Measurements from ENCODE around the gene RPL27A. TPM values are rescaled to one million over a fixed set of nuclear protein-coding genes. Genes with fewer than 3 reads are reported as not detected.

Gene RPL27A
- polyA plus RNA-seq, 1 of the 3 experiments (the other 2 are of a cell fraction), result 1,162 TPM

DNA sequence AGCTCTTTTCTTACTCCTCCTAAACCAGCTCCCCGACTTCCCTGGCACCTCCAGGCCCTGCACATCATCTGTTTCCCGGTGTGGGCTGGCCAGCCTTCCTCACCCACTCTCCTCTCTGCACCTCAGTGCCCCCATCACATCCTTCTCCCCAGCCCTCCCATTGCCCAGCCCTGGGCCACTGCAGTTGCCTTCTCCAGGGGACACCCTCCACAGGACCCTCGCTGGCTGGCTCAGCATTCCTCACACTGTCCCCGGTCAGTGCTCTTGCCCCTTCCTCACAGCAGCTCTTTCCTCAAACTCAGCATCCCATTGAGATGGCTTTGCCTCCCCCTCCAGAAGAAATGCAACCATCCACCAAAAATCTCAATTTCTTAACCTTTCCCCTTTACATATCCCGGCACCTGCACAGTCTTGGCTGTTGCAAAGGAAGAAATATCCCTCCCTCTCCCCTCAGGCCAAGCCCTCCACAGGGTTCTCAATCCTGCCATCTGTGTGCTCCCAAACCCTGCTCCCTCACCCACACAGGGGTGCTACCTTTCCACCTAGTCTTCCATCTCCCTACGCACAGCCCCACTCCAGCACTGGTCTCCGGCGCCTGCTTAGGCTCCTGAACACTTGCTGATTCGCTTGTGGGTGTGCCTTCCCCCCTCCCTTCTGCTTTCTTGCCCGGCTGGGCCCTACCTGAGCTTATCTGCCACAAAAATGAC, 19.5 kb downstream of the RPL27A start (continued):
- TF ChIP-seq, protein P1, sequence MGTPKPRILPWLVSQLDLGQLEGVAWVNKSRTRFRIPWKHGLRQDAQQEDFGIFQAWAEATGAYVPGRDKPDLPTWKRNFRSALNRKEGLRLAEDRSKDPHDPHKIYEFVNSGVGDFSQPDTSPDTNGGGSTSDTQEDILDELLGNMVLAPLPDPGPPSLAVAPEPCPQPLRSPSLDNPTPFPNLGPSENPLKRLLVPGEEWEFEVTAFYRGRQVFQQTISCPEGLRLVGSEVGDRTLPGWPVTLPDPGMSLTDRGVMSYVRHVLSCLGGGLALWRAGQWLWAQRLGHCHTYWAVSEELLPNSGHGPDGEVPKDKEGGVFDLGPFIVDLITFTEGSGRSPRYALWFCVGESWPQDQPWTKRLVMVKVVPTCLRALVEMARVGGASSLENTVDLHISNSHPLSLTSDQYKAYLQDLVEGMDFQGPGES (IDR thresholded peaks at IDR 0.05; ENCODE audit: low read depth, low read length), result no peak
- TF ChIP-seq POLR2AphosphoS5 (IDR thresholded peaks at IDR 0.05; ENCODE audit: low read depth, low read length), result no peak
- TF ChIP-seq, protein P2, sequence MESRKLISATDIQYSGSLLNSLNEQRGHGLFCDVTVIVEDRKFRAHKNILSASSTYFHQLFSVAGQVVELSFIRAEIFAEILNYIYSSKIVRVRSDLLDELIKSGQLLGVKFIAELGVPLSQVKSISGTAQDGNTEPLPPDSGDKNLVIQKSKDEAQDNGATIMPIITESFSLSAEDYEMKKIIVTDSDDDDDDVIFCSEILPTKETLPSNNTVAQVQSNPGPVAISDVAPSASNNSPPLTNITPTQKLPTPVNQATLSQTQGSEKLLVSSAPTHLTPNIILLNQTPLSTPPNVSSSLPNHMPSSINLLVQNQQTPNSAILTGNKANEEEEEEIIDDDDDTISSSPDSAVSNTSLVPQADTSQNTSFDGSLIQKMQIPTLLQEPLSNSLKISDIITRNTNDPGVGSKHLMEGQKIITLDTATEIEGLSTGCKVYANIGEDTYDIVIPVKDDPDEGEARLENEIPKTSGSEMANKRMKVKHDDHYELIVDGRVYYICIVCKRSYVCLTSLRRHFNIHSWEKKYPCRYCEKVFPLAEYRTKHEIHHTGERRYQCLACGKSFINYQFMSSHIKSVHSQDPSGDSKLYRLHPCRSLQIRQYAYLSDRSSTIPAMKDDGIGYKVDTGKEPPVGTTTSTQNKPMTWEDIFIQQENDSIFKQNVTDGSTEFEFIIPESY (IDR thresholded peaks at IDR 0.05; ENCODE audit: borderline replicate concordance, low read depth), result no peak

DNA sequence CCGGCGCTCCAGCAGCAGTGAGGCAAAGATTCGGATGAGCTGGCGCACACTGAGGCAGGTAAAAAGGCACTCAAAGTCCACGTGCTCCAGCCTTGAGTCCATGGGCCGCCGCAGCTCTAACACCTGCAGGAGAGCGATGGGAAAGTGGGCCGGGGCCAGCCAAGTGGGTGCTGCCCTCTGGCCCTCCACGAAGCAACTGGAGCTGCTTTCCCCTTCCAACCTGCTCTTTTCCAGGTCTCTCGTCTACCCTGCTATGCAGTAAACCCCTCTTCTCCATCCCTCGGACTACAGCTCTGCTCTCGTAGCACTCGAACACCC, 20.0 kb downstream of the RPL27A start:
- Histone ChIP-seq H3K4me3 (ENCODE audit: low read depth in 2 of 2, low read length in 1 of 2) (no peak overlapping the region), H3K36me3 (replicated peaks in 1 of 2; ENCODE audit: control insufficient read depth in 1 of 2, insufficient read depth in 2 of 2, low read length in 1 of 2) (peaks cover 30 to 46% of the 10 kb centered on the region in 2 experiments), H3F3A (replicated peaks; ENCODE audit: insufficient read depth) (no peaks in the 10 kb centered on the region), H3K9ac (no peak overlapping the region), H2AFZ (ENCODE audit: low read depth) (no peak overlapping the region), H3K27me3 (ENCODE audit: insufficient read depth) (no peaks in the 10 kb centered on the region), H3K9me3 (no peaks in the 10 kb centered on the region), H3K79me2 (ENCODE audit: insufficient read depth) (peaks cover 6% of the 10 kb centered on the region; the same call in 1 of the 2 replicates), H3K4me2 (no peak overlapping the region), H3K9me2 (no peaks in the 10 kb centered on the region), H3K4me1 (ENCODE audit: control insufficient read depth in 1 of 2, insufficient read depth in 2 of 2, low read depth in 1 of 2, low read length in 1 of 2) (peaks cover 3 to 15% of the 10 kb centered on the region in 2 experiments; a peak in 3 of 4 replicates), H4K20me1 (ENCODE audit: insufficient read depth) (no peaks in the 10 kb centered on the region), H3K27ac (ENCODE audit: low read depth in 2 of 2, low read length in 1 of 2) (no peak overlapping the region)
- CTCF ChIA-PET, result interaction anchor here (0.9 kb wide), 1 partner anchor 14 kb away, joined by 3 read pairs; no protein-coding TSS in a partner anchor
- POLR2A ChIA-PET, result no interaction called here
- 97% methylated on average over 13 of the region's 14 CpGs for WGBS (ENCODE audit: low lambda C conversion rate)
- no peak for DNase-seq
- TF ChIP-seq ELF1 (IDR thresholded peaks at IDR 0.05), result no peak
- TF ChIP-seq FOXJ3 (CRISPR knock-in tag; IDR thresholded peaks at IDR 0.05), result no peak
- no peak for TF ChIP-seq EZH2phosphoT487 (IDR thresholded peaks at IDR 0.05; ENCODE audit: borderline replicate concordance, low read depth)
- TF ChIP-seq CHD2 (IDR thresholded peaks at IDR 0.05; ENCODE audit: low read length, partially characterized antibody), result no peak
- TF ChIP-seq NFIC (IDR thresholded peaks at IDR 0.05; ENCODE audit: borderline replicate concordance), result no peak
- TF ChIP-seq, protein P1 (IDR thresholded peaks at IDR 0.05; ENCODE audit: low read depth, low read length), result no peak
- TF ChIP-seq, protein P3, sequence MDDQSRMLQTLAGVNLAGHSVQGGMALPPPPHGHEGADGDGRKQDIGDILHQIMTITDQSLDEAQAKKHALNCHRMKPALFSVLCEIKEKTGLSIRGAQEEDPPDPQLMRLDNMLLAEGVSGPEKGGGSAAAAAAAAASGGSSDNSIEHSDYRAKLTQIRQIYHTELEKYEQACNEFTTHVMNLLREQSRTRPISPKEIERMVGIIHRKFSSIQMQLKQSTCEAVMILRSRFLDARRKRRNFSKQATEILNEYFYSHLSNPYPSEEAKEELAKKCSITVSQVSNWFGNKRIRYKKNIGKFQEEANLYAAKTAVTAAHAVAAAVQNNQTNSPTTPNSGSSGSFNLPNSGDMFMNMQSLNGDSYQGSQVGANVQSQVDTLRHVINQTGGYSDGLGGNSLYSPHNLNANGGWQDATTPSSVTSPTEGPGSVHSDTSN (IDR thresholded peaks at IDR 0.05), result no peak
- TF ChIP-seq, protein P4, sequence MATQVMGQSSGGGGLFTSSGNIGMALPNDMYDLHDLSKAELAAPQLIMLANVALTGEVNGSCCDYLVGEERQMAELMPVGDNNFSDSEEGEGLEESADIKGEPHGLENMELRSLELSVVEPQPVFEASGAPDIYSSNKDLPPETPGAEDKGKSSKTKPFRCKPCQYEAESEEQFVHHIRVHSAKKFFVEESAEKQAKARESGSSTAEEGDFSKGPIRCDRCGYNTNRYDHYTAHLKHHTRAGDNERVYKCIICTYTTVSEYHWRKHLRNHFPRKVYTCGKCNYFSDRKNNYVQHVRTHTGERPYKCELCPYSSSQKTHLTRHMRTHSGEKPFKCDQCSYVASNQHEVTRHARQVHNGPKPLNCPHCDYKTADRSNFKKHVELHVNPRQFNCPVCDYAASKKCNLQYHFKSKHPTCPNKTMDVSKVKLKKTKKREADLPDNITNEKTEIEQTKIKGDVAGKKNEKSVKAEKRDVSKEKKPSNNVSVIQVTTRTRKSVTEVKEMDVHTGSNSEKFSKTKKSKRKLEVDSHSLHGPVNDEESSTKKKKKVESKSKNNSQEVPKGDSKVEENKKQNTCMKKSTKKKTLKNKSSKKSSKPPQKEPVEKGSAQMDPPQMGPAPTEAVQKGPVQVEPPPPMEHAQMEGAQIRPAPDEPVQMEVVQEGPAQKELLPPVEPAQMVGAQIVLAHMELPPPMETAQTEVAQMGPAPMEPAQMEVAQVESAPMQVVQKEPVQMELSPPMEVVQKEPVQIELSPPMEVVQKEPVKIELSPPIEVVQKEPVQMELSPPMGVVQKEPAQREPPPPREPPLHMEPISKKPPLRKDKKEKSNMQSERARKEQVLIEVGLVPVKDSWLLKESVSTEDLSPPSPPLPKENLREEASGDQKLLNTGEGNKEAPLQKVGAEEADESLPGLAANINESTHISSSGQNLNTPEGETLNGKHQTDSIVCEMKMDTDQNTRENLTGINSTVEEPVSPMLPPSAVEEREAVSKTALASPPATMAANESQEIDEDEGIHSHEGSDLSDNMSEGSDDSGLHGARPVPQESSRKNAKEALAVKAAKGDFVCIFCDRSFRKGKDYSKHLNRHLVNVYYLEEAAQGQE (IDR thresholded peaks at IDR 0.05; ENCODE audit: low read depth, low read length), result no peak
- TF ChIP-seq, protein P2 (IDR thresholded peaks at IDR 0.05; ENCODE audit: borderline replicate concordance, low read depth), result no peak
- TF ChIP-seq SMC3 (IDR thresholded peaks at IDR 0.05; ENCODE audit: low read depth, low read length), result no peak
- no peak for TF ChIP-seq MEF2A (IDR thresholded peaks at IDR 0.05; ENCODE audit: borderline replicate concordance, low read depth)
- no peak for TF ChIP-seq YY1 (IDR thresholded peaks at IDR 0.05; ENCODE audit: low read depth)
- TF ChIP-seq RFX5 (IDR thresholded peaks at IDR 0.05; ENCODE audit: low read length), result no peak
- TF ChIP-seq POLR2AphosphoS5 (IDR thresholded peaks at IDR 0.05; ENCODE audit: low read depth, low read length), result no peak
- no peak for TF ChIP-seq EP300 (IDR thresholded peaks at IDR 0.05; ENCODE audit: borderline replicate concordance in 1 of 2, low read depth in 1 of 2, low read length in 1 of 2)
- no peak for TF ChIP-seq NRF1 (IDR thresholded peaks at IDR 0.05; ENCODE audit: low read depth, low read length)
- TF ChIP-seq, protein P5, sequence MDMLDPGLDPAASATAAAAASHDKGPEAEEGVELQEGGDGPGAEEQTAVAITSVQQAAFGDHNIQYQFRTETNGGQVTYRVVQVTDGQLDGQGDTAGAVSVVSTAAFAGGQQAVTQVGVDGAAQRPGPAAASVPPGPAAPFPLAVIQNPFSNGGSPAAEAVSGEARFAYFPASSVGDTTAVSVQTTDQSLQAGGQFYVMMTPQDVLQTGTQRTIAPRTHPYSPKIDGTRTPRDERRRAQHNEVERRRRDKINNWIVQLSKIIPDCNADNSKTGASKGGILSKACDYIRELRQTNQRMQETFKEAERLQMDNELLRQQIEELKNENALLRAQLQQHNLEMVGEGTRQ (IDR thresholded peaks at IDR 0.05; ENCODE audit: borderline replicate concordance, low read depth, low read length), result no peak
